Right lobe of liver (tissue), 4 donors: ENCODE data around the gene NLRC5.

Experiments used
- CTCF ChIP-seq, 4 donors: fragments of 200-600 bp in 3 of 4; fragments of 450-650 bp in 1 of 4; IDR thresholded peaks; one replicate each; pipeline versions ENCODE4 v1.5.1 to v1.8.0; 2016 to 2022; ENCODE audit warnings: antibody characterized with exemption in 4 of 4, mild to moderate bottlenecking in 2 of 4
- POLR2A ChIP-seq: fragments of 450-650 bp; IDR thresholded peaks from one replicate; pipeline ENCODE4 v1.6.1; 2017; ENCODE audit warnings: antibody characterized with exemption, mild to moderate bottlenecking
- donor health status: DM: no; HTN: no; CAD: no.
- donor health status: DM: no; HTN: no; CAD: no.
- donor health status: DM: no; HTN: yes; CAD: no.

- TF ChIP-seq CTCF (IDR thresholded peaks at IDR 0.05) (no peak), POLR2A (no peak)
These were observed 107.4 kb downstream of the NLRC5 start for GRCh38 chr16:57096793-57097192.
